IPS-18a (cell line): ENCODE results near the gene STX8.

Source experiments
- H3K27ac ChIP-seq: one replicate; pipeline ENCODE4 v1.5.1; 2013; ENCODE audit warnings: low read length
- H3K27me3 ChIP-seq: one replicate; pipeline ENCODE4 v1.6.1; 2013; ENCODE audit warnings: mild to moderate bottlenecking, low read length; ENCODE audit not compliant: control insufficient read depth, insufficient read depth
- H3K36me3 ChIP-seq: one replicate; pipeline ENCODE4 v1.6.1; 2013; ENCODE audit warnings: low read depth, low read length; ENCODE audit not compliant: control insufficient read depth
- H3K4me1 ChIP-seq: one replicate; pipeline ENCODE4 v1.6.1; 2013; ENCODE audit warnings: low read depth, low read length; ENCODE audit not compliant: control insufficient read depth
- H3K4me3 ChIP-seq: one replicate; pipeline ENCODE4 v1.5.1; 2013; ENCODE audit warnings: low read length
- H3K9ac ChIP-seq: one replicate; pipeline ENCODE4 v1.6.1; 2013; ENCODE audit warnings: mild to moderate bottlenecking, low read length, moderate library complexity
- H3K9me3 ChIP-seq: one replicate; pipeline ENCODE4 v1.6.1; 2013; ENCODE audit warnings: low read depth, low read length; ENCODE audit not compliant: control insufficient read depth

STX8 gene

DNA sequence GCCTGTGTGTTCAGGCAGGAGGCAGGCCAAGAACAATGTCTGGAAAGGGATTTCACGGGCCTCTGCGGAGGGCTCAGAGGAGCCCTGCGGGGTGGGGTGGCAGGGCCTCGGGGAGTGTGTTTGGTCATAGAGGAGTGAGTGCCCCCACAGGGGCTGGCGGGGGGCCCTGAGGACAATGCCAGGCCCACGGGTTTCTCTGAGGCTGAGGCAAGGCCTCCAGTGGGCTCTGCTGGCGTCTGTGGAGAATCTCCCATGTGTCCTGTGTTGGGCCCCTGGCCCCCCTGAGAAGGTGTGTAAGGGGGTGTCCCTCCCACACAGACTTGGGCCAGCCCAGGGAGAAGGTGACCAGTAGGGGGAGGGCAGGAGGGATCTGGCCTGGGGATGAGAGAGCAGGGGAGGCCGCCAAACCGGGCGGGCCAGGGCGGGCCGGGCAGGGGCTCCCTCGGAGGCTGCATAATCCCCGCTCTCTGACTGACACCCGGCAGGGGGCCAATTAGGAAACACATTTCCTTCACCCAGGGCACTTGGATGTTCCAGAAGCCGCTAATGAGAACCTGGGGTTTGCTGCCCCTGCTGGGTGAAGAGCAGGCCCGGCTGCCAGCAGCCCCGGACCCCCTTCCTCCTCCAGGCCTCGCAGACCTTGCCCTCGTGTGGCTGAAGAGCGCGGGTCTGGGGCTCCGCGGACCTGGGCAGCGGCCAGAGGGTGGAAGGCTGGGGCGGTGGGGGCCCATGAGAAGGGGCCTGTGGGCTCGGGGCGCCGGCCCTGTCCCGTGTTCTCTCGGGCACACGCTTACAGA is 350.1 kb downstream of the STX8 start:
- Histone ChIP-seq H3K9ac (no peak overlapping the region), H3K27ac (no peak overlapping the region), H3K36me3 (no peaks in the 10 kb centered on the region), H3K4me1 (peaks cover 12% of the 10 kb centered on the region), H3K9me3 (no peaks in the 10 kb centered on the region), H3K27me3 (no peaks in the 10 kb centered on the region), H3K4me3 (no peak overlapping the region)

GRCh38 chr17:9224485-9224884 is 351.1 kb downstream of the STX8 start:
- H3K4me3 ChIP-seq = no peak overlapping the region
- peaks cover 17% of the 10 kb centered on the region for H3K4me1 ChIP-seq
- no peak overlapping the region for H3K9ac ChIP-seq
- no peaks in the 10 kb centered on the region for H3K9me3 ChIP-seq
- no peaks in the 10 kb centered on the region for H3K36me3 ChIP-seq
- no peak overlapping the region for H3K27ac ChIP-seq
- H3K27me3 ChIP-seq = no peaks in the 10 kb centered on the region

DNA sequence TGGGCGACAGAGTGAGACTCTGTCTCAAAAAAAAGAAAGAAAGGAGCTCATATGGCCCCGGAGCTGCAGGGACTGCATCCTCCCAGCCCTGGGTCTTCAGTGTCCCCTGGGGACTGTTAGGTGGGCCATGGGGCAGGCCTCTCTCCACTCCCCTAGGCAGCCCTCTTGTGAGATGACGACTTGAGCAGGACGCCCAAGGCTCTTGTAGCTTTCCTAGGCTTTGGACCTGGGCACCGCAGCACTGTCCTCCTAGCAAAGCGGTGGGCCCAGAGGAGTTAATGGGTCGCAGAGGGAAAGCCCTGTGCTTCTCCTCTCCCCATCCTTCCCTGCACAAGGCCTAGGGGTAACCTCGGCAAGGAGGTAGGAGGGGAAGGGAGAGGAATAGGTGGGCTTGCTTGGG is 352.1 kb downstream of the STX8 start:
- Histone ChIP-seq H3K9ac (no peak overlapping the region), H3K27ac (no peak overlapping the region), H3K4me1 (peaks cover 17% of the 10 kb centered on the region), H3K4me3 (no peak overlapping the region), H3K9me3 (no peaks in the 10 kb centered on the region), H3K36me3 (no peaks in the 10 kb centered on the region), H3K27me3 (no peaks in the 10 kb centered on the region)

DNA sequence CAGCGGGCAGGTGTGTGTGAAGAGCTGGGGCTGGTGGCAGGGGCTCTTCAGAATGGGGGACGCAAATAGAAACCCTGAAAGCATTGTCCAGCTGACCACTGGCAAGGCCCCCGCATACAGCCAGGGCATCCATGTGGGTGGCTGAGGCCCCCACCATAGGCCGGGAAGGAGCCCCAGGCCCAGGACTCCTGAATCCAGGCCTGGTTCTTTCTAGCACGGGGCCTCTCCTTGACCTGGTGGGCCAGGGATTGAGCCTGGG is 353.8 kb downstream of the STX8 start:
- Histone ChIP-seq H3K4me3 (no peak overlapping the region), H3K9me3 (no peaks in the 10 kb centered on the region), H3K9ac (no peak overlapping the region), H3K36me3 (no peaks in the 10 kb centered on the region), H3K4me1 (peaks cover 17% of the 10 kb centered on the region), H3K27me3 (no peaks in the 10 kb centered on the region), H3K27ac (no peak overlapping the region)

- Histone ChIP-seq H3K9ac (no peak overlapping the region), H3K4me3 (no peak overlapping the region), H3K36me3 (no peaks in the 10 kb centered on the region), H3K4me1 (peaks cover 14% of the 10 kb centered on the region), H3K9me3 (no peaks in the 10 kb centered on the region), H3K27me3 (no peaks in the 10 kb centered on the region), H3K27ac (no peak overlapping the region)
Measured at GRCh38 chr17:9221147-9221921, 354.3 kb downstream of the STX8 start.

DNA sequence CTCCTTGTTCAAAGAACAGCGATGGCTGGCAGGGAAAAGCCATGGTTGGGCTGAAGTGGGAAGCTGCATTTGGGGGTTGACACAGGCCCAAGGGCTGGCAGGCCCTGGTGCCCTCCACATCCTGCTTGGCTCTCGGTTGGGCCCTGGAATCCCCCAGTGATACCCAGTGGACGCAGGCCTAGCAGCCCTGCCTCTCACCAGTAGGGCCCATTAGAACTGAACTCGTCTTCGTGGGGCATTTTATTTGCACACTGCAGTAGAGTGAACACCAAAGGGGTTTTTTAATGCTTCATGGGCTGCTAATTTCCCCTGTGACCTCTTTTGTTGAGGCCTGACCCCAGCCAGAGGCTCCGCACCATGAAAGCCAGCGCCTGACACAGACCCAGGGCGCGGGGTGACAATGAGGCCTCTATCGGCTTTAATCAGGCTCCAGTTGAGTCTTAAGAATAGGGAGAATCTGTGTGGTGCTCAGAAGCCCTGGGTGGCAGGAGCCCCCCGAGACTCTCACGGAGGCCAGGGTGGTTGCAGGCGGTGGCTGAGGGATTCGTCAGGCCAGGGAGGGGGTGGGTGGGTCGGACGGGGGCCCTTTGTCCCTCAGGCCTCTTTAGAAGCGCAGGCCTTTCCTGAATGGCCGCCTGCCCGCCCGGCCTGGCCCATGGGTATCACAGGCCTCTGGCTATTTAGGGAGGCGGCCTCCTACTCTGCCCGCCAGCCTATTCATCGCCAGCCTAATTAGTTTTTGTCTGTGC is 355.0 kb downstream of the STX8 start:
- peaks cover 1% of the 10 kb centered on the region for H3K9me3 ChIP-seq
- H3K27me3 ChIP-seq = no peaks in the 10 kb centered on the region
- no peak overlapping the region for H3K9ac ChIP-seq
- no peak overlapping the region for H3K4me3 ChIP-seq
- H3K4me1 ChIP-seq = peaks cover 14% of the 10 kb centered on the region
- H3K27ac ChIP-seq = no peak overlapping the region
- no peaks in the 10 kb centered on the region for H3K36me3 ChIP-seq

DNA sequence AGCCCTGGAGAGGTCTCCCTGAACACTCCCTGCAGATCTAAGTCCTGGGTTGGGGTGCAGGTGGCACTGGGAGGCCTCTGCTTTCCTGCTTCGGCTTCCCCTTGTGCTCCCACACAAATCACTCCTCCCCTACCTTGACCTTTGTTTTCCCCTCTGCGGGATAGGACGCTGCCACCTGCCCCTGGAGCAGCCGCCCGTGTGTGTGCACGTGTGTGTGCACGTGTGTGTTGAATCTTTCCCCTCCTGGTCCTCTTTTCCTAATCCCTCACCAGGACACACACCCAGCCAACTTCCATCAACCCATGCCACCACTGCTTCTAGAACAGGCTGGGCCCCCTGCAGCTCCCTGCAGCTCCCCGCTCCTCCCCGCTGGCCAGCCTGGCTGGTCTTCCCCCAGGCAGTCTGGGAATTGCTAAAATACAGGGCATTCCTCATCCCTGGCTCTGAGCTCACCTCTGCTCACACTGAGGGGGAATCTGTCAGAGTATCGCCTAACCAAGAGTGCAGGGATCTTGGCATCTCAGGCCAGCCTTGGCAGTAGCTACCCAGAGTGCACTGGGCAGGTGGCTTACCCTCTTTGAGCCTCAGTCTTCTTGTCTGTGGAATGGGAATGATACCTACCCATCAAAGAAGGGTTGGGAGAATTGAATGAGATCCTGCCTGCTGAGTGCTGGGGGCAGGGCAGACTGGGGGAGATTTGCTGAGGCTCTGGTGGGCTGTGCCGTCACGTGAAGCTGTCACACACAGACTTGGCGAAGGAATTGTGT is 355.8 kb downstream of the STX8 start:
- no peak overlapping the region for H3K9ac ChIP-seq
- no peak overlapping the region for H3K27ac ChIP-seq
- no peaks in the 10 kb centered on the region for H3K36me3 ChIP-seq
- no peak overlapping the region for H3K4me3 ChIP-seq
- no peaks in the 10 kb centered on the region for H3K27me3 ChIP-seq
- H3K9me3 ChIP-seq = peaks cover 5% of the 10 kb centered on the region
- H3K4me1 ChIP-seq = peaks cover 14% of the 10 kb centered on the region

DNA sequence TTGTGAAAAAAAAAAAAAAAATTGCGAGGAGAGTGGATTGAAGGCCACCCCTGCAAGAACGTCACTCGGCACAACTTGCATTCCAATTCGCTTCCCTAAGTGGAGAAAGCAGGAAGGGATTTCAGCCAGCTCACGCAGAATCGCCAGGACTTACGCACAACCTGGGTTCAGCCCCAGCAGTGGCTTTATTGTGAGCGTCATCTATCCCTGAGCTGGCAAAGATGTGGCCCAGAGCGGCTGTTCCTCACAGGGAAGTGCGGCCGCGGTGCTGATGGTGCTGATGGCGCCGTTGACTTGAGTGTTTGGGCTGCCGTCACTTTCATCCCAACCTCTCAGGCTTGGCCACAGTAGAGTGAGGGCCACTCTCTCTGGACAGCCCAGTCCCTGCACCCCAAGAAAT is 356.7 kb downstream of the STX8 start:
- Histone ChIP-seq H3K4me1 (peaks cover 14% of the 10 kb centered on the region), H3K36me3 (no peaks in the 10 kb centered on the region), H3K9ac (no peak overlapping the region), H3K27me3 (no peaks in the 10 kb centered on the region), H3K4me3 (no peak overlapping the region), H3K9me3 (peaks cover 5% of the 10 kb centered on the region), H3K27ac (no peak overlapping the region)

DNA sequence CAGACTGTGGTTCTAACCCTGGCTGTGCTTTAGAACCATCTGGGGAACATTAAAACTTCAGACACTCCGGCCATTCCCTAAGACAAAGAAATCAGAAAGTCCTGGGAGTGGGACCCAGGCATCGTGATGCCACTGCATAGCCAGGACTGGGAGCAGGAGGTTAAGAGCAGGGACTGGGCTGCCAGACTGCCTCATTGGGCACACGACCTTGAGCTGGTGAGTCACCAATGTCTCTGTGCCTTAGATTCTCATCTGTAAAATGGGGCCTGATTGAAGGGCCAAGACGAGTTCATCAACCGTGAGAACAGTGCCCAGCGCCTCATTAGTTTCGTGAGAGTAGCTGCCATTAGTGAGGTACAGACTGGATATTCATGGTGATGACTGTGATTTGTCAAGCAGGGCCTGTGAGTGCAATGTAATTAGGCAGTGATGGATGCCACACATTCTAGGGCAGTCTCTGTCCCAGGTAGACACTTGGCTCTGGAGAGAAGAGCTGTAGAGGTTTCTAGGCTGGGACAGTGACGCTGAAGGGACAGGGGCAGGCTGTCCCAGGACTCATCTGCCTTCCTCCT is 357.5 kb downstream of the STX8 start:
- peaks cover 14% of the 10 kb centered on the region for H3K4me1 ChIP-seq
- no peaks in the 10 kb centered on the region for H3K36me3 ChIP-seq
- no peak overlapping the region for H3K9ac ChIP-seq
- H3K4me3 ChIP-seq = no peak overlapping the region
- peaks cover 5% of the 10 kb centered on the region for H3K9me3 ChIP-seq
- no peaks in the 10 kb centered on the region for H3K27me3 ChIP-seq
- no peak overlapping the region for H3K27ac ChIP-seq

DNA sequence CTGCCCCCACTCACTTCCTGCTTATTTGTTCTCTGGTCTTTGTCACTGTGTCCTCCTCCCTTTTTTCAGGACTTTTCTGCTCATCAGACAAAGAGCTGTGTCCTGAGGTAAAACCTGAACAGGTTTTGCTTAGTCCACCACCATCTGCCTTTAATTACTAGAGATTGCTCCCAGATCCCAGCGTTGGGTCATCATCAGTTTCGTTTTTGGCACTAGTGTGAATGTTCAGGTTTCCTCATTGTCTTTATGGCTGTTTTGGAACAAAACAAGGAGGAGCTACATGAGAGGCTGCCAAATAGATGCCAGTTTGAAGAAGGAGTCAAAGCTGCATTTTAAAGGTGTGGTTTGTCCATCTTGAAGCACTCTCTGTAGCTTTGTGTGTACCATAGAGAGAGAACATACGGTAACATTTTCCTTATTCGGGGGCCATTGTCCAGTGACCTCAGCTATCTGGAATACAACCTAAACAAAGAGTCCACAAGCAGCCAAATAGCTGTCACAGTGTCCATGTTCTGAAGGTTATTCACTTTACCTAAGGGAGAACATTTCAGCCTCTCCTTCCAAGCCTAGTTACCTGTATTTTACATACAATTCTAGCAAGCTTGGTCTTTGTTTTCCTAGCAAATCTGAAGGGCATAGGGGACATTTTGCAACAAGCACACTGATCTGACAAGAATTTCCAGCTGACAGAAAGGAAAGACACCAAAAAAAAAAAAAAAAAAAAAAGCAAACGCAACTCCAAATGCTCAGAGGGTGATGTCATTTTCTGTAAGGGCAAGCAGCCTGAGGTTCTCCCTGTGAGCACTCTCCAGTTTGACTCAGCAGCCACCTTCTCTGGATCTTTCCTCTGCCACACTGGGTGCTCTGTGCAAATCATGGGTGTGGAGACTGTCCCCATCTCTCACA is 358.2 kb downstream of the STX8 start:
- H3K27ac ChIP-seq = no peak overlapping the region
- H3K27me3 ChIP-seq = no peaks in the 10 kb centered on the region
- peaks cover 14% of the 10 kb centered on the region for H3K4me1 ChIP-seq
- H3K9me3 ChIP-seq = peaks cover 5% of the 10 kb centered on the region
- no peak overlapping the region for H3K4me3 ChIP-seq
- no peaks in the 10 kb centered on the region for H3K36me3 ChIP-seq
- H3K9ac ChIP-seq = no peak overlapping the region
